GM18505 (cell line): Measurements from ENCODE around the gene SLAIN2.

Experiments
- ATAC-seq: cut with Tn5 transposase; IDR thresholded peaks from one replicate; pipeline ENCODE4 v1.9.1; 2021; ENCODE audit not compliant: unreplicated experiment
- POLR2A ChIP-seq: IDR thresholded peaks from 4 replicates; pipeline ENCODE4 v1.6.1; 2011; ENCODE audit warnings: borderline replicate concordance; ENCODE audit not compliant: insufficient read depth, insufficient read length; ENCODE audit errors: extremely low read depth

Gene SLAIN2

GRCh38 chr4:48467442-48467841 is 126.1 kb downstream of the SLAIN2 start:
- no peak for TF ChIP-seq POLR2A
- no peak for ATAC-seq

- ATAC-seq = no peak
- TF ChIP-seq POLR2A = no peak
Measured at GRCh38 chr4:48467891-48468290, 126.6 kb downstream of the SLAIN2 start.

- TF ChIP-seq POLR2A = no peak
- no peak for ATAC-seq
Measured at GRCh38 chr4:48470137-48470536, 128.8 kb downstream of the SLAIN2 start.

GRCh38 chr4:48470570-48470969 is 129.2 kb downstream of the SLAIN2 start:
- TF ChIP-seq POLR2A = no peak
- ATAC-seq = no peak

- TF ChIP-seq POLR2A = no peak
- ATAC-seq = no peak
Measured at GRCh38 chr4:48472794-48473193, 131.5 kb downstream of the SLAIN2 start.

- ATAC-seq = no peak
- no peak for TF ChIP-seq POLR2A
Measured at GRCh38 chr4:48475770-48476169, 134.4 kb downstream of the SLAIN2 start.
